Body of pancreas (tissue), 4 donors: ENCODE data around the gene FLNC.

Experiments used
- CTCF ChIP-seq, 7 experiments: fragments of 450-650 bp in 4 of 7; fragments of 200-600 bp in 3 of 7; sonication (generic) in 3 of 7; IDR thresholded peaks; one replicate each; pipeline ENCODE4 v1.5.1; 2016 to 2019; ENCODE audit warnings: antibody characterized with exemption in 7 of 7
- POLR2A ChIP-seq, 3 donors: fragments of 450-650 bp; IDR thresholded peaks; one replicate each; pipeline ENCODE4 v1.6.1; 2016; ENCODE audit warnings: antibody characterized with exemption in 3 of 3, mild to moderate bottlenecking in 2 of 3

GRCh38 chr7:128796327-128796726 lies 33.9 kb upstream of the FLNC start:
- TF ChIP-seq POLR2A (IDR thresholded peaks at IDR 0.05) (no peak), CTCF (IDR thresholded peaks at IDR 0.05) (no peak)
